Measurements from ENCODE around the gene PHC2.

The PHC2 gene

DNA sequence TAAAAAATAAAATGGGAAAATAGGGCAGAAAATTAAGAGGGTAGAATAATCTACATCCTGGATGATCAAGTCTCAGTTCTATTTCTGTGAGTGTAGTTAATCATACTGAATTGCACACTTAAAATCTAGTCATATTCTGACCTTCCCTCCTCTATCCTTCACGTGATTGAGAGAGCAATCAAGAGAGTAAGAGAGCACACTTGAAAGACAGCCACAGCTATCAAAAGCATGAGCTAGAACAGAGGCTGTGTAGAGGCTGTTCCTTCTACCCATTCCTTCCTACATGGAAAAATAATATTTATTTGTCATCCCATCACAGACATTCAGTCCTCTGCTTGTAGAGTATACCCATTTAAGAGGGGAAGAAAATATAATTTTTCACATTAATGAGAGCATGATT, 52.4 kb downstream of the PHC2 start:
- H3K18ac ChIP-seq (ENCODE audit: low read length), result no peak overlapping the region
- H3K23ac ChIP-seq (ENCODE audit: low read length), result no peak overlapping the region
- H2BK12ac ChIP-seq (ENCODE audit: low read length), result no peak overlapping the region
- H3K4me1 ChIP-seq (ENCODE audit: control insufficient read depth in 1 of 2, insufficient read depth in 2 of 2, low read length in 2 of 2), result peaks cover 4 to 15% of the 10 kb centered on the region in 2 experiments
- H3K9ac ChIP-seq (ENCODE audit: low read length), result no peak overlapping the region
- no peak overlapping the region for H2BK120ac ChIP-seq (ENCODE audit: insufficient read depth, low read length, poor library complexity)
- H3K79me1 ChIP-seq (ENCODE audit: low read length), result no peaks in the 10 kb centered on the region
- no peak overlapping the region for H4K12ac ChIP-seq (ENCODE audit: low read depth, low read length)
- no peak overlapping the region for H3K4me2 ChIP-seq (ENCODE audit: low read length)
- no peaks in the 10 kb centered on the region for H3K9me3 ChIP-seq (ENCODE audit: insufficient read depth, low read depth, low read length)
- no peaks in the 10 kb centered on the region for H3K36me3 ChIP-seq (ENCODE audit: control insufficient read depth in 1 of 2, insufficient read depth in 2 of 2, low read length in 2 of 2)
- WGBS (ENCODE audit: extremely low coverage, insufficient coverage, insufficient read length), result no CpG with 5 or more reads among the region's 1 CpG
- DNase-seq, result no peak
- H3K79me2 ChIP-seq (ENCODE audit: control insufficient read depth, insufficient read depth, low read length, poor library complexity), result no peaks in the 10 kb centered on the region
- H2BK5ac ChIP-seq (ENCODE audit: low read depth, low read length, poor library complexity), result no peak overlapping the region
- H4K8ac ChIP-seq (ENCODE audit: low read depth, low read length), result no peak overlapping the region
- H2AFZ ChIP-seq (ENCODE audit: insufficient read depth, low read length, poor library complexity), result no peak overlapping the region
- H3K4ac ChIP-seq (ENCODE audit: low read depth, low read length), result no peak overlapping the region
- no peak overlapping the region for H2AK5ac ChIP-seq (ENCODE audit: low read length)
- no peak overlapping the region for H3K14ac ChIP-seq (ENCODE audit: low read length)
- H4K91ac ChIP-seq (ENCODE audit: low read depth, low read length), result no peak overlapping the region
- no peak overlapping the region for H3K27ac ChIP-seq (ENCODE audit: low read depth, low read length)
- H3K4me3 ChIP-seq (ENCODE audit: low read depth, low read length), result no peak overlapping the region
- no peaks in the 10 kb centered on the region for H3K27me3 ChIP-seq (ENCODE audit: insufficient read depth, low read length)

DNA sequence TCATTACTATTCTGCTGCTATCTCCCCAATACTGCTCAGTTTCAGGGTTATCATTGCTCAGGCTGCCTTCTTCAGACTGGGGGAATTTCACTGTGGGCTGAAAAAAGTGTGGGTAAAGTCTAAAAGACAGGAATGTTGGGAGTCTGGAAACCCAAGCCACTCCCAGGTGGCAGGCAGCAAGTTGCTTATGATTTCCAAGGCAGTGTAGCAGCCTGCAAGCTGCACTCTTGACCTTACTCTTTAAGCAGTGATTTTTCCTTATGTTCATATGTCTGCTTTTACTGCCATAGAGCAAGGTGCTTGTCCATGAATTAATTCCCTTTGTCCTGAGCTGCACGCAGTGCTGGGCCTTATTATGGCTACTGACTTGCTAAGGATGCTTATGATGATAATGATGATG, 53.1 kb downstream of the PHC2 start:
- H3K27ac ChIP-seq (ENCODE audit: low read depth, low read length), result no peak overlapping the region
- H3K36me3 ChIP-seq (ENCODE audit: control insufficient read depth in 1 of 2, insufficient read depth in 2 of 2, low read length in 2 of 2), result no peaks in the 10 kb centered on the region
- no peak overlapping the region for H3K18ac ChIP-seq (ENCODE audit: low read length)
- no peaks in the 10 kb centered on the region for H3K79me1 ChIP-seq (ENCODE audit: low read length)
- no peaks in the 10 kb centered on the region for H3K79me2 ChIP-seq (ENCODE audit: control insufficient read depth, insufficient read depth, low read length, poor library complexity)
- DNase-seq, result no peak
- H2AFZ ChIP-seq (ENCODE audit: insufficient read depth, low read length, poor library complexity), result no peak overlapping the region
- no peak overlapping the region for H2BK5ac ChIP-seq (ENCODE audit: low read depth, low read length, poor library complexity)
- H3K4me3 ChIP-seq (ENCODE audit: low read depth, low read length), result no peak overlapping the region
- H3K9me3 ChIP-seq (ENCODE audit: insufficient read depth, low read depth, low read length), result no peaks in the 10 kb centered on the region
- no peak overlapping the region for H2BK12ac ChIP-seq (ENCODE audit: low read length)
- H3K9ac ChIP-seq (ENCODE audit: low read length), result no peak overlapping the region
- H4K8ac ChIP-seq (ENCODE audit: low read depth, low read length), result no peak overlapping the region
- no peak overlapping the region for H2AK5ac ChIP-seq (ENCODE audit: low read length)
- no peak overlapping the region for H3K4ac ChIP-seq (ENCODE audit: low read depth, low read length)
- H4K91ac ChIP-seq (ENCODE audit: low read depth, low read length), result no peak overlapping the region
- no peak overlapping the region for H3K23ac ChIP-seq (ENCODE audit: low read length)
- no peak overlapping the region for H4K12ac ChIP-seq (ENCODE audit: low read depth, low read length)
- H3K4me2 ChIP-seq (ENCODE audit: low read length), result no peak overlapping the region
- H2BK120ac ChIP-seq (ENCODE audit: insufficient read depth, low read length, poor library complexity), result no peak overlapping the region
- H3K4me1 ChIP-seq (ENCODE audit: control insufficient read depth in 1 of 2, insufficient read depth in 2 of 2, low read length in 2 of 2), result peaks cover 4 to 12% of the 10 kb centered on the region in 2 experiments
- no peaks in the 10 kb centered on the region for H3K27me3 ChIP-seq (ENCODE audit: insufficient read depth, low read length)
- no peak overlapping the region for H3K14ac ChIP-seq (ENCODE audit: low read length)
- WGBS (ENCODE audit: extremely low coverage, insufficient coverage, insufficient read length), result no CpG with 5 or more reads among the region's 1 CpG

DNA sequence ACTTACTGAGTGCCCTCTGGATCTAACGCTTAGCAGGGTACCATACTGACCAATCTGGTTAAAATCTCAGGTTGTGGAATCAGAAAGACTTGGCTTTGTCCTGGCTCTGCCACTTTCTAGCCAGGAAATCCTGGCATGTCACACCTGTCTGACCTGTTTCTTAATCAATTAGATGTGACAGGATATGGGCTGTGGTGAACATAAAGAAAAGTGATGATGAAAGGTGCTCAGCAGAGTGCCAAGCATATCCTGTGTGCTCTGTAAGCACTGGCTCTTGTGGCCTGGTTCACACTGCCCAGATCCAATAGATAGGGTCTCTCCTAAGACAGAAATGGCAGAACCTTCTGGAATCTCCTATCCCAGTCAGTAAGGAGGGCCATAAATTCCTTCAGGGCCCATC, 53.9 kb downstream of the PHC2 start:
- Histone ChIP-seq H3K23ac (ENCODE audit: low read length) (no peak overlapping the region), H3K14ac (ENCODE audit: low read length) (no peak overlapping the region), H4K8ac (ENCODE audit: low read depth, low read length) (no peak overlapping the region), H3K4ac (ENCODE audit: low read depth, low read length) (no peak overlapping the region), H3K27ac (ENCODE audit: low read depth, low read length) (no peak overlapping the region), H3K79me1 (ENCODE audit: low read length) (no peaks in the 10 kb centered on the region), H2BK120ac (ENCODE audit: insufficient read depth, low read length, poor library complexity) (no peak overlapping the region), H3K4me1 (ENCODE audit: control insufficient read depth in 1 of 2, insufficient read depth in 2 of 2, low read length in 2 of 2) (peaks cover 4 to 9% of the 10 kb centered on the region in 2 experiments), H3K27me3 (ENCODE audit: insufficient read depth, low read length) (no peaks in the 10 kb centered on the region), H3K9ac (ENCODE audit: low read length) (no peak overlapping the region), H3K79me2 (ENCODE audit: control insufficient read depth, insufficient read depth, low read length, poor library complexity) (no peaks in the 10 kb centered on the region), H3K9me3 (ENCODE audit: insufficient read depth, low read depth, low read length) (no peaks in the 10 kb centered on the region), H2AK5ac (ENCODE audit: low read length) (no peak overlapping the region), H3K36me3 (ENCODE audit: control insufficient read depth in 1 of 2, insufficient read depth in 2 of 2, low read length in 2 of 2) (no peaks in the 10 kb centered on the region), H2BK12ac (ENCODE audit: low read length) (no peak overlapping the region), H2BK5ac (ENCODE audit: low read depth, low read length, poor library complexity) (no peak overlapping the region), H4K12ac (ENCODE audit: low read depth, low read length) (no peak overlapping the region), H3K4me2 (ENCODE audit: low read length) (no peak overlapping the region), H3K4me3 (ENCODE audit: low read depth, low read length) (no peak overlapping the region), H3K18ac (ENCODE audit: low read length) (no peak overlapping the region), H4K91ac (ENCODE audit: low read depth, low read length) (no peak overlapping the region), H2AFZ (ENCODE audit: insufficient read depth, low read length, poor library complexity) (no peak overlapping the region)
- peak; percentile 13 to 88 for DNase-seq
- no CpG with 5 or more reads among the region's 1 CpG for WGBS (ENCODE audit: extremely low coverage, insufficient coverage, insufficient read length)

GRCh38 chr1:33375316-33375715, 55.6 kb downstream of the PHC2 start:
- H3K9ac ChIP-seq (ENCODE audit: low read length), result no peak overlapping the region
- no CpG with 5 or more reads among the region's 9 CpGs for WGBS (ENCODE audit: extremely low coverage, insufficient coverage, insufficient read length)

More at GRCh38 chr1:33375316-33375715, 55.6 kb downstream of the PHC2 start:
- Histone ChIP-seq H2AFZ (ENCODE audit: insufficient read depth, low read length, poor library complexity) (no peak overlapping the region), H3K4me3 (ENCODE audit: low read depth, low read length) (no peak overlapping the region), H4K8ac (ENCODE audit: low read depth, low read length) (no peak overlapping the region), H3K18ac (ENCODE audit: low read length) (no peak overlapping the region), H2BK12ac (ENCODE audit: low read length) (no peak overlapping the region), H3K27ac (ENCODE audit: low read depth, low read length) (no peak overlapping the region), H2AK5ac (ENCODE audit: low read length) (no peak overlapping the region), H3K4ac (ENCODE audit: low read depth, low read length) (no peak overlapping the region), H4K91ac (ENCODE audit: low read depth, low read length) (no peak overlapping the region), H3K14ac (ENCODE audit: low read length) (no peak overlapping the region), H3K79me1 (ENCODE audit: low read length) (no peaks in the 10 kb centered on the region), H3K27me3 (ENCODE audit: insufficient read depth, low read length) (no peaks in the 10 kb centered on the region), H4K12ac (ENCODE audit: low read depth, low read length) (no peak overlapping the region), H3K79me2 (ENCODE audit: control insufficient read depth, insufficient read depth, low read length, poor library complexity) (no peaks in the 10 kb centered on the region), H2BK120ac (ENCODE audit: insufficient read depth, low read length, poor library complexity) (no peak overlapping the region), H3K9me3 (ENCODE audit: insufficient read depth, low read depth, low read length) (no peaks in the 10 kb centered on the region), H3K4me1 (ENCODE audit: control insufficient read depth in 1 of 2, insufficient read depth in 2 of 2, low read length in 2 of 2) (peaks cover 4 to 9% of the 10 kb centered on the region in 2 experiments), H3K36me3 (ENCODE audit: control insufficient read depth in 1 of 2, insufficient read depth in 2 of 2, low read length in 2 of 2) (no peaks in the 10 kb centered on the region), H3K23ac (ENCODE audit: low read length) (no peak overlapping the region), H3K4me2 (ENCODE audit: low read length) (no peak overlapping the region), H2BK5ac (ENCODE audit: low read depth, low read length, poor library complexity) (no peak overlapping the region)
- DNase-seq, result no peak

Measured in trophoblast cell (in vitro differentiated cells and primary cell).